HG03095 (cell line): ENCODE measurements around the gene COX19.

Source experiments
- ATAC-seq: cut with Tn5 transposase; IDR thresholded peaks from one replicate; pipeline ENCODE4 v1.9.1; 2021; ENCODE audit warnings: moderate library complexity; ENCODE audit not compliant: unreplicated experiment

The COX19 gene, protein sequence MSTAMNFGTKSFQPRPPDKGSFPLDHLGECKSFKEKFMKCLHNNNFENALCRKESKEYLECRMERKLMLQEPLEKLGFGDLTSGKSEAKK

DNA sequence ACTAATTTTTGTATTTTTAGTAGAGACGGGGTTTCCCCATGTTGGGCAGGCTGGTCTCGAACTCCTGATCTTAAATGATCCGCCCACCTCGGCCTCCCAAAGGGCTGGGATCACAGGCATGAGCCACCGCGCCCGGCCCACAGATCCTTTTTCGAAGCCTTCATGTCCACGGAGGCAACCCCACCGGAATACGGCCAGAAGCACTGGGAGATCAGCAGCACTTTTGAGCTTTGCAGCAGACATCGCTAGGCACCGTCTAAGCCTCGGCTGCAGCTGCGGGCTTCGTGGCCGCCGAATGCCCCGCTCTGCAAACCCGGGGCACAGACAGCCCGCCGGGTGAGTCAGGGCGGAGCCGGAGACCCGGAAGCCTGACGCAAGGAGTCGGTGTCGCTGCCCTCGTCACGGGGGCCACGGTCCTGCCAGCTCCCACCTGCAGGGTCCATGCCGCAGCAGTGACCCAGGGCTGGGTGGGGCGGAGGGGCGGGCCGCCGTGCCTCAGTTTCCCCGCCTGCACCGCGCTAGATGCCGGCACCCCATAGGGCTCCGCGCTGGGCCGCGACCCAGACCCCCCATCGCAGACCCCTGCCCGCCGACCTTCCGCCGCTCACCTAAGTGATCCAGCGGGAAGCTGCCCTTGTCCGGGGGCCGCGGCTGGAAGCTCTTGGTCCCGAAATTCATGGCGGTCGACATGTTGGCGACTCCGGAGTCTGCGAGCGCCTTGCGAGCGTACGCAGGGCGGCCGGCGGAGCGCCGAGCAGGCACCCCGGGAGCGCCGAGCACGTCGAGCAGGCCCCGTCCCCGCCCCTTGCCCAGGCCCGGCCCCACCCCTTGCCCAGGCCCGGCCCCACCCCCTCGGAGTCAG is at the start of gene COX19:
TSS of gene COX19 (minus strand) at position 730 of the 862 bp plus-strand sequence. CDS start at position 690, 40 bp downstream.
- ATAC-seq, result peak; percentile 57

DNA sequence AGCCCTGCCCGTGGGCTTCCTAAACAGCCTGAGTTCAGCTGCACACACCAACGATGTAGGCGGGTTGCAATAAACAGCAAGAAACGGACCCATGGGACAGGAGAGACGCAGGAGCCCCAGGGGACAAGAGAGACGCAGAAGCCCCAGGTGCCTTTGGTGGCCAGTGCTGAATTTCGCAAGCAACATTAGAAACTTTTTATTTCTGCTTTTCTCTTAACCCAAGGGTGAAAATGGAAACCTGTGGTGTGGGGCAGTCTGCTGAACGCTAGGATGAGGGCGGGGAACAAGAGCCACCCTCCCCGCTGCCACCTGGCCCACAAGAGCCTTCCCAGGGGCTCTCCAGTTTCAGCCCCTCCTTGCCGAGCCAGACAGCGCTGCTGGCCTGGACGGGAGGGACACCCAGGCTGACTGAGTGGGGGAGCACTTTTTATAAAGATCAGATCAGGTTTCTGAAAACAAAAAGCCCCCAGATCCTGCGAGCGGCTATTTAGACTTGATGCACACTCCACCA is 49.0 kb upstream of the COX19 start:
- ATAC-seq, result peak; percentile 45

DNA sequence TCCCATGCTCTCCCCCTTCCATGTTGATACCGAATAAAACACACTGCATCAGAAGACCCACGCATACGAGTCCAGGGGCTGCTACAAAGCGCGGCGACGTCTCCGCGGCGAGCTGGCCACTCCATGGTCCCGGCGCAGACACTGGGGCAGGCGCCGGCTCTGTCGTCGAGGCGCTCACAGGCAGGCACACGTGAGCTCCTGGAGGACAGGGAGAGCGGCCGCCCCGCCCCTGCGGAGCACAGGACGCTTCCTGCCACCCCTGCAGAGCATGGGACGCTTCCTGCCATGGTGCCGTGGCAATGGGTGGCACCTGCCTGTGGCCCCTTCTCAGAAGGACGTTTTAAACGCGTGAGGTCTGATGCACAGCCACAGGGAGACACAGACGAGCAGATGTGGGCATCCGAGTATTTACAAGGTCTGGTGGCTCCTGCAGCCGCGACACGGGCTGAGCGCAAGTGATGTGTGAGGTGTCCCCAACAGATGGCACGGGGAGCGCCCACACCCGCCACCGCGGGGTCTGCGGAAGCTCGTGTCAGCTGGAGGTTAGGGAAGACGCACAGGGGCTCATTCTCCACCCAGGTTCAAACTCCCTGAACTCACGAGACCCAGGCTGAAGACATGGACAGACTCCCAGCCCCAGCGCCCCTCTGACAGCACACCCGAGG is 47.6 kb upstream of the COX19 start:
- ATAC-seq, result no peak

DNA sequence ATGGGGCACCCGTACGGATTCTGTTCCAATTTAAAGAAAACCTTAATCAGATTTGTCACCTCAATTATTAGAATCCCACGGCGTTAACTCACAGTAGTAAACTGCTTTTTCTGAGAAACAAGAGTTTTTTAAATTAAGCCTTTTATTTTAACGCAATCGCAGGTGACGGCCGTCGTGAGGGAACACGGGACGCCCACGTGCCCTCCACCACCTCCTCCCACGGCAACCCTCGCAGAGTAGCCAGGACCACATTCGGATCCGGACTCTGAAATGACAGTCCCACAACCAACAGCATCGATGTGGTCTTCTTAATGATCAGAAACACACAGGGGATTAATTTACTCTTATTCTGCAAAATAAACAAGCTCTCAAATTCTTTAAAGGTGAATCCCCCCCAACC is 47.0 kb upstream of the COX19 start:
- ATAC-seq, result no peak

DNA sequence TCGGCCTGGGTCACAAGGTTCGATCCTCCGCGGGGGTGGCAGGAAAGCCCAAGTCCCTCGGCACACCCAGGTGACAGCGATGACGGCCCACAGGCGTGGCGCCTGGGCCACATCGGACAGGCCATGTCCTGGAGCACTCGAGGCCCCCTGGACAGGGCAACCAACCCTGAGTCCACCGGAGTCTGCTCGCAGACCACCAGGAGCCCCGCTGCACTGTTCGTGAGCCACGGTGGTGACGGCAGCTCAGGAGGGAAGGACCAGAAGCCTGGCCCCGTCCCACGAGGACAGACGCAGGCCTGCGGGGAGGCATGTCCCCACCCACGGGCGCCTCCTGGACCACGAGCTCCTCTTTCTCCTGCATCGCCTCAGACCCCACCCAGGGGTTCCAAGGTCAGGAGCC is 46.6 kb upstream of the COX19 start:
- ATAC-seq, result no peak

DNA sequence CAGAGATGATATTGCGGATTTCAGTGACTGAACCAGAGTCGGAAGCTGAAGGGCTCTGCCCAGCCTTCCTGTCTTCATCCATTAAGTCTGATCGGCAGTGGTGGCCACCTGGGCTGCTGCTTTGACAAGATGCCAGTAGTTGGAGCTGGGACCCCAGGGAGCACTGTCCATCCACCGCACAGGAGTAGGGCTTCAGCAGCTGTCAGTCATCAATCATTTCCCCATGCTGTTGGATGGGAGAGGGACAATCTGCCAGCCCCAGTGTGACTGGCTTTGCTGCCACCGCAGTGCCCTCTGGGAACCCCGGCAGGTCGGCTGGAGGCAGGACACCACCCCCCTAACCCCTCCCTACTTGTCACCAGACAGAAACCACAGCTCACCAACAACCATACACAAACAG is 46.0 kb upstream of the COX19 start:
- ATAC-seq, result no peak

DNA sequence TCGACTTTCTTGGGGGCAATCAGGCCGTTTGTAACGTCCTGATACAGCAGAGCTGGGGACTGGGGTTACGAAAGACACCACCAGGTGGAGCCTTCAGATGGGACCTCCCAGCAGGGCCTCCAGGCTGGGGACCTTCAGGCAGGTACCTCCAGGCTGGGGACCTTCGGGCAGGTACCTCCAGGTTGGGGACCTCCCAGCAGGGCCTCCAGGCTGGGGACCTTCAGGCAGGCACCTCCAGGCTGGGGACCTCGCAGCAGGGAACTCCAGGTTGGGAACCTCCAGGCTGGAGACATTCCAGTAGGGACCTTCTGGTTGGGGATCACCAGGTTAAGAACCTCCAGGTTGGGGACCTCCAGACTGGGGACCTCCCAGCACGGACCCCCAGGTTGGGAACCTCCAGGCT is 45.5 kb upstream of the COX19 start:
- ATAC-seq, result no peak

DNA sequence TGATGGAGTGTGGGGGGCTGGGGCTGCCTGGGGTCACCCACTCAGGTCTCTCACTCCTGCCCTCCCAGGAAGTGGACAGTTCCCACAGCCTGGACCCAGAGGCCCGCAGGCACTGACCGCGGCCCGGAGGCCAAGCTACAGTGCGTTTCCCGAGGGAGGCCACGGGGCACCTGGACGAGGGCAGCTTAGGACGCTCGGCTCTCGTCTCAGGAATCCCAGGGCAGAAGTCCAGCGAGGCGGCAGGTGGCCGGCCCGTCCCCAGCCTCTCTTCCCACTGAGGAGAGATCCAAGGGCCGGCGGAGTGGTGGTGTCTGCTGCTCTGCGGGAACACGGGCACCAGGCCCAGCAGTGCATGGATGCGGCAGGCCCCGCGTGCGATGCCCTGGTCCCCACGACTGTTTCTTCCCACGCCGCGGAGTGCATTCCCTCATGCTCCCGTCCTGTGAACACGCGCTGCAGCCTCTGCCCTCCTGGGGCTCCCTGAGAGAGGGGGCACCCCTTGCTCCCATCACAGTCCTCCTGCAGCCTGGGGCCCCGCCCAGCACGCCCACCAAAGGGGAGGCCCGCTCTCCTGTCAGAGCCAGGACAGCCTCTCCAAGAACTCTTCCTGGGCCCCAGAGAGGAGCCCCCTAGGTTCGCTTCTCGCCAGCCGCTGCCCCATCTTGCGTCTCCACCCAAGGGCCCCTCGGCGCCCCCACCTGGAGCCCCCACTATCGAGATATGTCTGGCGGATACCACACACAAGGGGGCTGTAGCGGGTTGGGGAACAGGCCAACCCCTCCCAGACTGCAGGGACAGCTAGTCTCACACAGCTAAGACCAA is 44.7 kb upstream of the COX19 start:
- ATAC-seq, result no peak

DNA sequence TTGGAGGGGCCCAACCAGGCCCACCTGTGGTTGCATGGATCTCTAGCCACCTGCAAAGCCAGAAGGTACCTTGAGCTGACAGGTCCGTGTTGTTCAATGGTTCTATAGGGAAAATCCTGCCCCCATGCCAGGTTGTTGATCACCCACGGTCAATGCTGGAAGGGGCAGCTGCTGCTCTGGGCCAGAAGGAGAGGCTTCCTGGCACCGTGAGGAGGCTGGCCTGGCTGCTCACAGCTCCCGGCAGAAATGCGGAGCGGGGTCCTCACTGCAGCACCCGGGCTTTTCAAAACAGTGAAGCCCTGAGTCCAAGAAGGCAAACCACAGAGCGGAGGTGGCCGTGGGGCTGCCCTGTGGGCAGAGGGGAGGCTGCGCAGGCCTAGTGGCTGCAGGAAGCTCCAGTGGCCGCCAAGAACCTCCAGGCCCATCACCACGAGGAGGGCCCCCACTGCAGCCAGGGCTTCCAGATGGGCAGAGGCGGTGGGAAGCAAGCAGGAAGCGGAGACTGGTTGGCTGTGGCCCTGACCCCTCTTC is 44.0 kb upstream of the COX19 start:
- ATAC-seq, result no peak

DNA sequence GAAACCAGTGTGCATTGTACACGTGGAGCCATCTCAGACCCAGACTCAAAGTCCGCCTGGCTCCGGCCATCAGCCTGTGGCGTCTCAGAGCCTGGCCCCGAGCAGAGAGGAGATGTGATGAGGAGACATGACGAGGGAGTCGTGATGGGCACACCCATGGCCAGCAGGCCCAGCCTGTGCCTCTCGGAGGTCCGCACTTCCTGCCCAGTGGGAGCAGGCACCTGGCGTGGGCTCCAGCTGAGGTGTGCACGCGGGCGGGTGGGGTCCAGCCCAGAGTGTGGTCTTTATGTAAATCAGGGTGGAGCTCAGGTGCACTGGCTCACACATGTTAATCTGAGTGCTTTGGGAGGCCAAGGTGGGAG is 43.0 kb upstream of the COX19 start:
- no peak for ATAC-seq

DNA sequence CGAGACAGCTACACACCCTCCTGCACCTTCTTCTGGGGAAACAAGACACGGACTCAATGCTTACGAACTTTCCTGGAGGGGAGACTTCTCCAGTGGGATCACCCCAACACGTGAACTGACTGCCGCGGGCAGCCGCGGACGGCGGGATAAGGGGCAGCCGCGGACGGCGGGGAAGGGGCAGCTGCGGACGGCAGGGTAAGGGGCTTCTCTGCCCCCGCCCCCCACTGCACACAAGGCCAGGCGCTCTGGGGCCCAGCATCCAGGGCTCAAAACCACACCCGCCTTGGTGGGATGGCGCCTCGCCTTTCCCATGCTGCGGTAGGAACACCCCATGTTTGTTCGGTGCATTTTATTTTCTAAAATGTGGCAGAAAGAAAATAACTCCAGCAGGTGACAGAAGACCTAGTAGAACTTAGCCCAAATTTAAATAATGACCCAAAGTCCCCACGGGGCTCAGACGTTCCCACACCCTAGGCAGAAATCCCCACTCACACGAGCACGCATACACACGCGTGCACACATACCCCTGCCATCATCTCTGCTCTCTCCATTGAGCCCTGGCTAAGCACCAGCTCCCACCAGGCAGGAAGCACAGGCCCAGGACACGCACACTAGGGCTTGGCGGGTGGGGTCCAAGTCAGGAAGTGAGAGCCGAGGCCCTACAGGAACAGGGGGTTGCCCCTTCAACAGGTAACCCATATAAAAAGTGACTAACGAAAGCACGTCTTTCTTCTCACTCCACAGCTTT is 42.4 kb upstream of the COX19 start:
- ATAC-seq, result no peak

DNA sequence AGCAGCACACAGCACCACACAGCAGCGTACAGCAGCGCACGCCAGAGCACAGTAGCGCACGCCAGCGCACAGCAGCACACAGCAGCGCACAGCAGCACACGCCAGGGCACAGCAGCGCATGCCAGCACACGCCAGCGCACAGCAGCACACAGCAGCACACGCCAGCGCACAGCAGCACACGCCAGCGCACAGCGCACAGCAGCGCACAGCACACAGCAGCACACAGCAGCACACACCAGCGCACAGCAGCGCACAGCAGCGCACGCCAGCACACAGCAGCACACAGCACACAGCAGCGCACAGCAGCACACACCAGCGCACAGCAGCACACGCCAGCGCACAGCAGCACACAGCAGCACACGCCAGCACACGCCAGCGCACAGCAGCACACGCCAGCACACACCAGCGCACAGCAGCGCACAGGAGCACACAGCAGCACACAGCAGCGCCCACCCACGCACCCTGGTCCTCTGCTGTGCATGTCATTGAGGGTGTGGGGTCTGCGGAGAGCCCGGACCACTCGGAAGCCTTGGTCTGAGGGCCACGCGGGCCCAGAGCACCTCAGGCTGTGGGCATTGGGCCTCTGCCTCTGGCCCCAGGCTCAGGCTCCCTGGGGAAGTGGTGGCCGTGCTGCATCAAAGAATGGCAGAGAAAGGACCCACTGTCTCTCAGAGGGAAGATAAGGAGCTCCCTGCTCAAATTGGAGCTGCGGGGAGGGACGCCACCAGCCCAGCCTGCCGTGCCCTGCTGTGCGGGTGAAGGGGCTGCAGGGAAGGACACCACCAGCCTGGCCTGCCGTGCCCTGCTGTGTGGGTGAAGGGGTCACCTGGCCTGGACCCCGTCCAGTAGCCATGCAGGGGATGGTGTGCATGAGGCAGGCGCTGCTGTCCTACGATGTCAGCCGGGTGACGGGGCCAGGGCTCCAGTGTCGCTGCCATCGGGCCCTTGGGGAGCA is 41.5 kb upstream of the COX19 start:
- no peak for ATAC-seq

DNA sequence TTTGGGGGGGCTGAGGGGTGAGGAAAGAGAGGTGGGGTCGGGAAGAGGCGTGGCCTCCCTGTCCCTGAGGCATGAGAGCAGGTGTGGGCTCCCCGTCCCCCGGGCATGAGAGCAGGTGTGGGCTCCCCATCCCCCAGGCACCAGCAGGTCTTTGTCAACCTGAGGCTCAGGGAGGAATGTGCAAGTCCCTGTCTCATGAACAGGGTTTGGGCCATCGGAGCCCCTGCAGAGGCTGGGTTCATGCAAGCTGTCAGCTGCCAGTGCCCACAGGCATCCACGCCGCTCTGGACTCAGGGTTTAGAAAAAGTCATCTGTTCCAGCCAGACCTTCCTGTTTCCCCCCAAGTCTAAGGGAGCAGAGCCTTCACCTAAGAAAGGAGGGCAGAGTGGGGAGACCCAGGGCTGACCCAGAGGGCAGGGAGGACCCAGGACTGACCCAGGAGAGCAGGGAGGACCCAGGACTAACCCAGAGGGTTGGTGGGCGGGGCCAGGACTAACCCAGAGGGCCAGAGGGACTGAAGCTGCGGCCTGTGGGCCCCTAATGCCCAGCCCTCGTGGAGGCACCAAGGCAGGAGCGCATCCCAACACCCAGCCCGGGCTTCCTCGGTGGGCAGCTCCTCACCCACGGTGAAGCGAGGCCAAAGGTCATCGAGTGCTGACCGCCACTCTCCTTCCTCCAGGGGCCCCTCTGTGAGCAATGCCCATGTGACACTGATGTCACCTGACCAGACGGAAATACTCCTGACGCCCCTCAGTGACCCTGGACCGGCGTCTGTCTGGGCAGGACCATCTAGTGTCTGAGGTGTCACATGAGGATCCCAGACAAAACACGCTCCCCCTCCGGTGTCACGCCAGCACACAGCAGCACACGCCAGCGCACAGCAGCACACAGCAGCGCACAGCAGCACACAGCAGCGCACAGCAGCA is 40.1 kb upstream of the COX19 start:
- ATAC-seq, result no peak

DNA sequence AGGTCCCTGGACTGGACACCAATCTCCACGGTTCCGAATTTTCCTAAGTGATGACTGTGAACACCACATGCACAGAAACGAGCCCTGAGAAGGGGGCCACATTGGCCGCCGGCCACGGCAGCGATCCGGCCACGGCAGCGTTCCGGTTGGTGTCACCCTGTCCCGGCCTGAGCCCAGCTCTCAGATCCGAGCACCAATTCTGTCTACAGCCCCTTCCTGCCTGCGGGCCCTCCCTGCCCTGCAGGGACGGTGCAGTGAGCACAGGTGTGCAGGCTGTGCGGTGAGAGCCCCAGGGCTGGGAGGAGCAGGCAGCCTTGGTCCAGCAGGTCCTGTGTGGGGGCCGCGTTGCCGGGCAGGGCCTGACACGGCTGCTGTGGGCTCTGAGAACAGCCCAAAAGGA is 39.3 kb upstream of the COX19 start:
- ATAC-seq, result no peak

DNA sequence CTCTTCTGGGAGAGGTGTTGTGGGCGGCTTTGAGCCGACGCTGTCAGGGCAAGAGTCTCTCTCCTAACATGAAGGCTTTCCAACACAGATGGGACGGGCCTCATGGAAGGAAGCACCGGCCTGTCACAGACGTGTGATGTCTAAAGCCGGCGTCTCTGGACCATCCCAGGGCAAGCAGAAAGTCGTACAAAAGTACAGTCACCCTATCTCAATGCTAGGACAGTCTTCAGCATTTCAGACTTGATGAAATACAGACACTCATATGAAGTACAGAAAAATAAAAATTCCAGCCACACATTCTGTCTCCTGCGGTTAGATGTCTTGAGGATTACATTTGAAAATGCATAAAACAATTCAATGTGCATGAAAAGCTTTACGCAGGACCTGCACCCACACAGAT is 38.2 kb upstream of the COX19 start:
- no peak for ATAC-seq

DNA sequence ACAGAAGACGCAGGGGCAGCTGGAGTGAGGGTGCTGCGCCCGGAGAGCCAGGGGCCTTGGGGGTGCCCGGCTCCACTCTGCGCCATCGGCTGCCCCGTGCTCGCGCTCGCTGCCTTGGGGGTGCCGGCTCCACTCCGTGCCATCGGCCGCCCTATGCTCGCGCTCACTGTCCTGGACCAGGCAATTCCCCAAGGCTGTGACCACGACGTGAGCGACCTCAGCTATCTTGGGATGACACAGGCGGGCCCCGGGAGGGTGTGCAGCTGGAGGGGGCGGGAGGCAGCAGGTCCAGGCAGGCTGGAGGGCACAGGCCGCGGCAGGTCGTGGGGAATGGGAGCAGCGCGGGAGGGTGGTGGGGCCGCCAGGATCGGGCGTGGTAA is 37.4 kb upstream of the COX19 start:
- ATAC-seq, result no peak

DNA sequence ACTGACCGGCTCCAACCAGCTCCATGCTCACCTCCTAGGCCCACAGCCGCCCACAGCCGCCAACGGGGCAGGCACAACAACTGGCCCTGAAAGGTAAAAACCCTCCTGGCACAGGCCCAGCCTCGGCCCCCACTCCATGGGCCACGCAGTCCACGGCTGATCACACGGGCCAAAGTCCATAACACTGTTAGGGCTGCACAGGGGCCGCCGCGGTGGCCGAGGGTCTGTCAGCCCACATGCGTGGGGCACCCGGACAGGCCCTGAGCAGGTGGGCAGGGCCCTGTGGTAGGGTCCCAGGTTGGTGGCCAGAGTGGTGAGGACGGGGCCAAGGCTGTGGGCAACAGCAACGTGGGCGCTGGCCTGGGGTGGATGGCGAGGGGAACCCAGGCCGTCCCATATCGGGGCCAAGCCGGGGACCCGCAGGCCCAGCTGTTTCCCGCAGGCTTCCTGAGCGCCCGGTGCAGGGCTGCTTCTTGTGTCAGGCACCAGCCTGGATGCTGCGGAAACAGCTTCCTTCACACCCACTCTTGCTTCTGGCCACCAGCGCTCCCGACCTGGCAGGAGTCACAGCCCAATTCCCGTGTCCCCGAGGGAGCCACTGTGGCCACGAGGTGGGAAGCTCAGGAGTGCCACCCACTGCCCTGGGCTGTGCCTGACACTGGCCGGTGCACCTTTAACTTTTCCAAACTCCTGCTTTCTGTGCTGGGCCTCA is 36.8 kb upstream of the COX19 start:
- no peak for ATAC-seq
